DND-41 (cell line): ENCODE data around the gene PLPP7.

Source experiments
- CTCF ChIP-seq: IDR thresholded peaks from 2 replicates; pipeline ENCODE4 v1.5.1; 2012; ENCODE audit warnings: borderline replicate concordance, low read length, moderate library complexity, mild to moderate bottlenecking; ENCODE audit not compliant: poor library complexity, severe bottlenecking; ENCODE audit errors: extremely low read depth
- EZH2 ChIP-seq: IDR thresholded peaks from 3 replicates; pipeline ENCODE4 v1.6.1; 2012; ENCODE audit warnings: borderline replicate concordance, low read depth, mild to moderate bottlenecking, moderate library complexity, low read length, inconsistent platforms; ENCODE audit not compliant: severe bottlenecking

GRCh38 chr9:131297903-131298302, 8.4 kb downstream of the PLPP7 start:
- no peak for TF ChIP-seq CTCF
- TF ChIP-seq EZH2: no peak
